ENCODE data around the gene THPO.

The THPO gene

DNA sequence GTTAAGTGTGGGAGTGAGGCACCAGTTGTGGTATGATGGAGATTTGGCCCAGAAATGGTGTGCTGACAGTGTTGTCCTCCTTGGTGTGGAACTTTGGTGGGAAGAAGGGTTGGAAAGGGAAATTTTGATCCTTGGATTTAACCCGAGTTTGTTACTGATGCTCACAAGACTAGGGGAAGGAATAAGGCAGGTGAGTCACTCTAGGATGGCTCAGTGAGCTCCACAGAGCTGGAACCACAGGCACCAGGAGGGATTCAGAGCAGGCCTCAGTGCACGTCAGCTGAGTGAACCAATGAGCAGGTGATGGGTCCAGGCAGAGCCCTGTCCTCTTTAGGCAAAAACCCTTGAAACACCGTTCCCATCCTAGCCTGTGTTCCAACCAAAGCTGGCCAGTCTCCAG is 13.3 kb upstream of the THPO start:
- TF ChIP-seq, protein P1, sequence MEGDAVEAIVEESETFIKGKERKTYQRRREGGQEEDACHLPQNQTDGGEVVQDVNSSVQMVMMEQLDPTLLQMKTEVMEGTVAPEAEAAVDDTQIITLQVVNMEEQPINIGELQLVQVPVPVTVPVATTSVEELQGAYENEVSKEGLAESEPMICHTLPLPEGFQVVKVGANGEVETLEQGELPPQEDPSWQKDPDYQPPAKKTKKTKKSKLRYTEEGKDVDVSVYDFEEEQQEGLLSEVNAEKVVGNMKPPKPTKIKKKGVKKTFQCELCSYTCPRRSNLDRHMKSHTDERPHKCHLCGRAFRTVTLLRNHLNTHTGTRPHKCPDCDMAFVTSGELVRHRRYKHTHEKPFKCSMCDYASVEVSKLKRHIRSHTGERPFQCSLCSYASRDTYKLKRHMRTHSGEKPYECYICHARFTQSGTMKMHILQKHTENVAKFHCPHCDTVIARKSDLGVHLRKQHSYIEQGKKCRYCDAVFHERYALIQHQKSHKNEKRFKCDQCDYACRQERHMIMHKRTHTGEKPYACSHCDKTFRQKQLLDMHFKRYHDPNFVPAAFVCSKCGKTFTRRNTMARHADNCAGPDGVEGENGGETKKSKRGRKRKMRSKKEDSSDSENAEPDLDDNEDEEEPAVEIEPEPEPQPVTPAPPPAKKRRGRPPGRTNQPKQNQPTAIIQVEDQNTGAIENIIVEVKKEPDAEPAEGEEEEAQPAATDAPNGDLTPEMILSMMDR (IDR thresholded peaks at IDR 0.05) = no peak
- H3K9me3 ChIP-seq (ENCODE audit: control insufficient read depth, low read length) = no peaks in the 10 kb centered on the region
- H3K27me3 ChIP-seq (ENCODE audit: control insufficient read depth, insufficient read depth, low read length) = no peaks in the 10 kb centered on the region
- H3K4me1 ChIP-seq = no peaks in the 10 kb centered on the region
- H3K79me2 ChIP-seq = no peaks in the 10 kb centered on the region
- no peak overlapping the region for H3K4me3 ChIP-seq (ENCODE audit: low read depth, low read length)
- no peaks in the 10 kb centered on the region for H3K36me3 ChIP-seq (ENCODE audit: control insufficient read depth, insufficient read depth, low read length)
- no peak overlapping the region for H3K27ac ChIP-seq
- H3K9ac ChIP-seq = no peak overlapping the region
- no peak overlapping the region for H2AFZ ChIP-seq
- no peak overlapping the region for H3K4me2 ChIP-seq (ENCODE audit: low read length)

- no peaks in the 10 kb centered on the region for H3K36me3 ChIP-seq (ENCODE audit: control insufficient read depth, insufficient read depth, low read length)
- no peak overlapping the region for H2AFZ ChIP-seq
- H3K9ac ChIP-seq = no peak overlapping the region
- TF ChIP-seq, protein P1 (IDR thresholded peaks at IDR 0.05) = no peak
- H3K27me3 ChIP-seq (ENCODE audit: control insufficient read depth, insufficient read depth, low read length) = no peaks in the 10 kb centered on the region
- no peak overlapping the region for H3K4me2 ChIP-seq (ENCODE audit: low read length)
- no peak overlapping the region for H3K27ac ChIP-seq
- no peak overlapping the region for H3K4me3 ChIP-seq (ENCODE audit: low read depth, low read length)
- no peaks in the 10 kb centered on the region for H3K4me1 ChIP-seq
- no peaks in the 10 kb centered on the region for H3K9me3 ChIP-seq (ENCODE audit: control insufficient read depth, low read length)
- no peaks in the 10 kb centered on the region for H3K79me2 ChIP-seq
These were observed 12.0 kb upstream of the THPO start for GRCh38 chr3:184389935-184390528.

GRCh38 chr3:184389384-184389783 is 11.4 kb upstream of the THPO start:
- no peaks in the 10 kb centered on the region for H3K79me2 ChIP-seq
- H2AFZ ChIP-seq = no peak overlapping the region
- no peak overlapping the region for H3K27ac ChIP-seq
- no peak overlapping the region for H3K9ac ChIP-seq
- H3K9me3 ChIP-seq (ENCODE audit: control insufficient read depth, low read length) = no peaks in the 10 kb centered on the region
- no peaks in the 10 kb centered on the region for H3K27me3 ChIP-seq (ENCODE audit: control insufficient read depth, insufficient read depth, low read length)
- H3K4me1 ChIP-seq = no peaks in the 10 kb centered on the region
- no peak overlapping the region for H3K4me2 ChIP-seq (ENCODE audit: low read length)
- TF ChIP-seq, protein P1 (IDR thresholded peaks at IDR 0.05) = no peak
- H3K4me3 ChIP-seq (ENCODE audit: low read depth, low read length) = no peak overlapping the region
- H3K36me3 ChIP-seq (ENCODE audit: control insufficient read depth, insufficient read depth, low read length) = no peaks in the 10 kb centered on the region

DNA sequence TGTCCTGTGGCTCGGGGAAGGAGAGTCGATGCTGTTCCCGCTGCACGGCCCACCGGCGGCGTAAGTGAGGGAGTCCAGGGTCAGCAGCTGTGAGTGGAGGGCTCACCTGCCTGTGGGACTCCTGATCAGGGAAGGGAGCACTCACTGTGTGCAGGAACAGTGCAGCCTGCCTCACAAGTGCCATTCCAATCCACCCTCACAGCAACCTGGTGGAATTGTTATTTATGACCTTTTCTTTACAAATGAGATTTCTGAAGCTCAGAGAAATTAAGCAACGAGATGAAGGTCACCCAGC is 10.9 kb upstream of the THPO start:
- Histone ChIP-seq H3K9ac (no peak overlapping the region), H3K4me2 (ENCODE audit: low read length) (no peak overlapping the region), H3K27me3 (ENCODE audit: control insufficient read depth, insufficient read depth, low read length) (no peaks in the 10 kb centered on the region), H3K27ac (no peak overlapping the region), H2AFZ (no peak overlapping the region), H3K4me3 (ENCODE audit: low read depth, low read length) (no peak overlapping the region), H3K9me3 (ENCODE audit: control insufficient read depth, low read length) (no peaks in the 10 kb centered on the region), H3K36me3 (ENCODE audit: control insufficient read depth, insufficient read depth, low read length) (no peaks in the 10 kb centered on the region), H3K4me1 (no peaks in the 10 kb centered on the region), H3K79me2 (no peaks in the 10 kb centered on the region)
- TF ChIP-seq, protein P1 (IDR thresholded peaks at IDR 0.05) = no peak

- Histone ChIP-seq H3K27me3 (ENCODE audit: control insufficient read depth, insufficient read depth, low read length) (no peaks in the 10 kb centered on the region), H3K36me3 (ENCODE audit: control insufficient read depth, insufficient read depth, low read length) (no peaks in the 10 kb centered on the region), H3K27ac (no peak overlapping the region), H3K9me3 (ENCODE audit: control insufficient read depth, low read length) (no peaks in the 10 kb centered on the region), H3K9ac (no peak overlapping the region), H3K4me3 (ENCODE audit: low read depth, low read length) (no peak overlapping the region), H3K4me1 (no peaks in the 10 kb centered on the region), H3K4me2 (ENCODE audit: low read length) (no peak overlapping the region), H2AFZ (no peak overlapping the region), H3K79me2 (no peaks in the 10 kb centered on the region)
- TF ChIP-seq, protein P1 (IDR thresholded peaks at IDR 0.05) = no peak
These were observed 10.3 kb upstream of the THPO start for GRCh38 chr3:184388164-184388935.
